Lung (tissue), 12 donors: ENCODE measurements around the gene CDH26. TPM values are rescaled to one million over a fixed set of nuclear protein-coding genes. Genes with fewer than 3 reads are reported as not detected.

Experiments
- ATAC-seq: fragments of 200-7000 bp; cut with Tn5 transposase; one replicate; pipeline ENCODE4 v1.9.1; 2020; ENCODE audit warnings: moderate number of reproducible peaks; ENCODE audit not compliant: insufficient read depth, low FRiP score
- DNase-seq, 3 donors: peaks; one replicate each; pipeline ENCODE4 v3.0.0-alpha.2; 2013 to 2017
- H3K27ac ChIP-seq, 2 donors: one replicate each; pipeline ENCODE4 v1.5.1; 2013; ENCODE audit warnings: mild to moderate bottlenecking in 2 of 2, moderate library complexity in 2 of 2, control low read depth in 1 of 2, inconsistent platforms in 1 of 2, low read depth in 1 of 2, low read length in 1 of 2
- H3K27me3 ChIP-seq, 3 donors: one replicate each; pipeline ENCODE4 v1.5.1; 2013; ENCODE audit warnings: low read length in 2 of 3; ENCODE audit not compliant: control insufficient read depth in 3 of 3, insufficient read depth in 3 of 3
- H3K36me3 ChIP-seq, 4 donors: one replicate each; pipeline ENCODE4 v1.5.1; 2013; ENCODE audit warnings: low read length in 4 of 4, mild to moderate bottlenecking in 1 of 4, moderate library complexity in 1 of 4; ENCODE audit not compliant: control insufficient read depth in 4 of 4, insufficient read depth in 4 of 4
- H3K4me1 ChIP-seq, 5 donors: one replicate each; pipeline ENCODE4 v1.5.1; 2013; ENCODE audit warnings: low read length in 5 of 5, mild to moderate bottlenecking in 2 of 5, moderate library complexity in 1 of 5; ENCODE audit not compliant: control insufficient read depth in 5 of 5, insufficient read depth in 5 of 5
- H3K4me3 ChIP-seq: one replicate; pipeline ENCODE4 v1.5.1; 2013; ENCODE audit warnings: mild to moderate bottlenecking, control low read depth, moderate library complexity
- H3K9ac ChIP-seq, 2 donors: one replicate each; pipeline ENCODE4 v1.5.1; 2013; ENCODE audit warnings: low read length in 2 of 2, control low read depth in 1 of 2; ENCODE audit not compliant: insufficient read depth in 1 of 2
- H3K9me3 ChIP-seq, 4 donors: one replicate each; pipeline ENCODE4 v1.5.1; 2013; ENCODE audit warnings: low read length in 3 of 4, mild to moderate bottlenecking in 1 of 4, moderate library complexity in 1 of 4; ENCODE audit not compliant: control insufficient read depth in 4 of 4, insufficient read depth in 3 of 4
- CTCF ChIP-seq: IDR thresholded peaks from 2 replicates; pipeline ENCODE4 v1.5.1; 2012; ENCODE audit warnings: mild to moderate bottlenecking; ENCODE audit errors: control extremely low read depth, extremely low read depth
- WGBS, 2 donors: extraction: QIAGEN DNeasy Blood & Tissue Kit; methylation state at CpG; one replicate each; pipeline ENCODE4 v1.1.7; 2013; 5-methylcytosine and 5-hydroxymethylcytosine counted together
- polyA plus RNA-seq, 2 donors: library from polyadenylated mRNA; stranded (reverse); fragments of 200-250 nt; gene quantifications; one replicate each; pipeline ENCODE4 v1.2.1, GENCODE V29; 2013
- total RNA-seq, 2 donors: library from RNA; depleted of rRNA in 1 of 2; stranded (reverse); fragments of >200 nt in 1 of 2; gene quantifications; one replicate each; pipeline ENCODE4 v1.2.1, GENCODE V29; 2014 to 2021
- donor health status: control.
- donor health status: control.
- donor health status: Bipolar disorder and iron deficiency.
- donor health status: healthy.
- donor health status: DM: yes; HTN: yes; CAD: no.

CDH26 gene
- total and polyA plus RNA-seq, 4 donors, result 5.7 to 11.3 (median 7.8) TPM

- WGBS, 2 donors, result 6% methylated on average over 53 to 59 of the region's 59 CpGs
- ATAC-seq, result peak; percentile 89
Observed at GRCh38 chr20:59933849-59934585, 24.2 kb upstream of the CDH26 start.

GRCh38 chr20:59935457-59936185 lies 22.6 kb upstream of the CDH26 start:
- Histone ChIP-seq H3K4me3 (no peak overlapping the region), H3K27ac (no peak overlapping the region), H3K9me3 (no peaks in the 10 kb centered on the region), H3K9ac (no peak overlapping the region), H3K27me3 (no peaks in the 10 kb centered on the region), H3K4me1 (peaks cover 10 to 36% (median 16%) of the 10 kb centered on the region in 5 donors), H3K36me3 (no peaks in the 10 kb centered on the region)
- WGBS, 2 donors, result 89 to 90% methylated on average over 8 of the region's 8 CpGs
- ATAC-seq, result no peak
- no peak for DNase-seq
- TF ChIP-seq CTCF, result no peak

More at GRCh38 chr20:59933849-59934585, 24.2 kb upstream of the CDH26 start:
- Histone ChIP-seq H3K9me3 (no peaks in the 10 kb centered on the region), H3K36me3 (no peaks in the 10 kb centered on the region), H3K27ac (peak overlapping the region; percentile 44 to 51), H3K4me1 (peaks cover 7 to 31% (median 10%) of the 10 kb centered on the region in 5 donors), H3K4me3 (peak overlapping the region; percentile 69), H3K27me3 (no peaks in the 10 kb centered on the region), H3K9ac (no peak overlapping the region)
- TF ChIP-seq CTCF, result peak; percentile 58
- DNase-seq, result peak; percentile 79 to 81 (median 80)

GRCh38 chr20:59936409-59936808 lies 21.8 kb upstream of the CDH26 start:
- no peak overlapping the region for H3K27ac ChIP-seq
- no peaks in the 10 kb centered on the region for H3K36me3 ChIP-seq
- DNase-seq (no peak), ATAC-seq (no peak)
- 58 to 76% methylated on average over 4 of the region's 4 CpGs for WGBS, 2 donors
- TF ChIP-seq CTCF, result no peak
- no peak overlapping the region for H3K9ac ChIP-seq
- no peaks in the 10 kb centered on the region for H3K27me3 ChIP-seq
- no peaks in the 10 kb centered on the region for H3K9me3 ChIP-seq
- peaks cover 10 to 40% (median 16%) of the 10 kb centered on the region in 5 donors for H3K4me1 ChIP-seq
- H3K4me3 ChIP-seq, result no peak overlapping the region
